DOHH2 (cell line): Measurements from ENCODE around the gene ORAI3.

Experiments used
- H3F3A ChIP-seq: fragments of 200-600 bp; sonication (generic), shearing (Covaris generic); 2 replicates; pipeline ENCODE4 v1.6.0; 2016; ENCODE audit warnings: antibody characterized with exemption, mild to moderate bottlenecking; ENCODE audit not compliant: control insufficient read depth, insufficient read depth
- H3K27ac ChIP-seq: fragments of 200-600 bp; sonication (generic); 2 replicates; pipeline ENCODE4 v1.5.1; 2014; ENCODE audit warnings: low read depth, mild to moderate bottlenecking, low read length, moderate library complexity
- H3K27me3 ChIP-seq: fragments of 200-600 bp; sonication (generic); 2 replicates; pipeline ENCODE4 v1.6.1; 2014; ENCODE audit warnings: mild to moderate bottlenecking, low read length, mixed read lengths; ENCODE audit not compliant: control insufficient read depth
- H3K36me3 ChIP-seq: fragments of 200-600 bp; sonication (generic); 2 replicates; pipeline ENCODE4 v1.6.1; 2014; ENCODE audit warnings: mild to moderate bottlenecking, low read length, moderate library complexity, mixed read lengths; ENCODE audit not compliant: control insufficient read depth
- H3K4me1 ChIP-seq: fragments of 200-600 bp; sonication (generic); 2 replicates; pipeline ENCODE4 v1.6.1; 2014; ENCODE audit warnings: mild to moderate bottlenecking, low read length, mixed read lengths; ENCODE audit not compliant: control insufficient read depth
- H3K4me2 ChIP-seq: fragments of 200-600 bp; sonication (generic); 2 replicates; pipeline ENCODE4 v1.6.0; 2014; ENCODE audit warnings: mild to moderate bottlenecking, low read length, moderate library complexity
- H3K4me3 ChIP-seq: fragments of 200-600 bp; sonication (generic); 2 replicates; pipeline ENCODE4 v1.5.1; 2014; ENCODE audit warnings: mild to moderate bottlenecking, low read length, mixed read lengths
- H3K79me2 ChIP-seq: fragments of 200-600 bp; sonication (generic); 2 replicates; pipeline ENCODE4 v1.6.1; 2014; ENCODE audit warnings: mild to moderate bottlenecking, low read length, mixed read lengths; ENCODE audit not compliant: control insufficient read depth
- H3K9me2 ChIP-seq: fragments of 200-600 bp; sonication (generic); replicated peaks from 2 replicates; pipeline ENCODE4 v1.6.1; 2014; ENCODE audit warnings: mild to moderate bottlenecking, low read length, mixed read lengths; ENCODE audit not compliant: control insufficient read depth
- H3K9me3 ChIP-seq: fragments of 200-600 bp; sonication (generic); 2 replicates; pipeline ENCODE4 v1.6.1; 2014; ENCODE audit warnings: antibody characterized with exemption, low read length, mixed read lengths; ENCODE audit not compliant: control insufficient read depth, insufficient read depth
- H4K20me1 ChIP-seq: fragments of 200-600 bp; sonication (generic); 2 replicates; pipeline ENCODE4 v1.6.0; 2014; ENCODE audit warnings: low read depth, mild to moderate bottlenecking, antibody characterized with exemption, low read length, moderate library complexity; ENCODE audit not compliant: control insufficient read depth, insufficient read depth
- CTCF ChIP-seq: fragments of 200-600 bp; sonication (generic); IDR thresholded peaks from one replicate; pipeline ENCODE4 v1.5.1; 2014; ENCODE audit warnings: antibody characterized with exemption, mild to moderate bottlenecking, low read depth, low read length; ENCODE audit not compliant: poor library complexity, severe bottlenecking
- EZH2phosphoT487 ChIP-seq: fragments of 200-600 bp; sonication (generic); IDR thresholded peaks from 2 replicates; pipeline ENCODE4 v1.6.1; 2017; ENCODE audit warnings: borderline replicate concordance, mild to moderate bottlenecking, antibody characterized with exemption, low read length, moderate library complexity, mixed read lengths

The ORAI3 gene

GRCh38 chr16:30963925-30964511 is 15.2 kb downstream of the ORAI3 start:
- Histone ChIP-seq H3F3A (no peaks in the 10 kb centered on the region), H3K27ac (no peak overlapping the region), H3K4me2 (no peak overlapping the region), H3K4me1 (peaks cover 5% of the 10 kb centered on the region), H3K9me2 (no peaks in the 10 kb centered on the region), H4K20me1 (peaks cover 3% of the 10 kb centered on the region; the same call in 1 of the 2 replicates), H3K36me3 (peaks cover 82% of the 10 kb centered on the region), H3K4me3 (no peak overlapping the region), H3K9me3 (no peaks in the 10 kb centered on the region), H3K79me2 (peaks cover 25% of the 10 kb centered on the region), H3K27me3 (no peaks in the 10 kb centered on the region)
- TF ChIP-seq EZH2phosphoT487 (no peak), CTCF (no peak)

- Histone ChIP-seq H3K9me2 (no peaks in the 10 kb centered on the region), H3K36me3 (peaks cover 82% of the 10 kb centered on the region)
Measured at GRCh38 chr16:30964574-30965226, 15.8 kb downstream of the ORAI3 start.

GRCh38 chr16:30965436-30965835 is 16.6 kb downstream of the ORAI3 start:
- H4K20me1 ChIP-seq: no peaks in the 10 kb centered on the region
- peaks cover 78% of the 10 kb centered on the region for H3K36me3 ChIP-seq

More at GRCh38 chr16:30964574-30965226, 15.8 kb downstream of the ORAI3 start:
- H3F3A ChIP-seq: no peaks in the 10 kb centered on the region
- no peak overlapping the region for H3K4me3 ChIP-seq
- no peaks in the 10 kb centered on the region for H3K9me3 ChIP-seq
- peaks cover 18% of the 10 kb centered on the region for H3K79me2 ChIP-seq
- H3K4me1 ChIP-seq: no peaks in the 10 kb centered on the region
- H3K27ac ChIP-seq: no peak overlapping the region
- H4K20me1 ChIP-seq: peaks cover 3% of the 10 kb centered on the region; the same call in 1 of the 2 replicates
- no peak for TF ChIP-seq CTCF
- no peak for TF ChIP-seq EZH2phosphoT487
- H3K27me3 ChIP-seq: no peaks in the 10 kb centered on the region
- no peak overlapping the region for H3K4me2 ChIP-seq

More at GRCh38 chr16:30965436-30965835, 16.6 kb downstream of the ORAI3 start:
- H3K27ac ChIP-seq: no peak overlapping the region
- H3K4me3 ChIP-seq: no peak overlapping the region
- TF ChIP-seq CTCF: no peak
- no peak for TF ChIP-seq EZH2phosphoT487
- H3K27me3 ChIP-seq: no peaks in the 10 kb centered on the region
- H3F3A ChIP-seq: no peaks in the 10 kb centered on the region
- H3K9me3 ChIP-seq: no peaks in the 10 kb centered on the region
- peaks cover 11% of the 10 kb centered on the region for H3K79me2 ChIP-seq
- no peaks in the 10 kb centered on the region for H3K9me2 ChIP-seq
- no peaks in the 10 kb centered on the region for H3K4me1 ChIP-seq
- H3K4me2 ChIP-seq: no peak overlapping the region
